ENCODE data around the gene ARID1B. TPM values are rescaled to one million over a fixed set of nuclear protein-coding genes. Genes with fewer than 3 reads are reported as not detected.

ARID1B gene
- total RNA-seq, 1 donor from 2014 or later: 62.1 TPM

DNA sequence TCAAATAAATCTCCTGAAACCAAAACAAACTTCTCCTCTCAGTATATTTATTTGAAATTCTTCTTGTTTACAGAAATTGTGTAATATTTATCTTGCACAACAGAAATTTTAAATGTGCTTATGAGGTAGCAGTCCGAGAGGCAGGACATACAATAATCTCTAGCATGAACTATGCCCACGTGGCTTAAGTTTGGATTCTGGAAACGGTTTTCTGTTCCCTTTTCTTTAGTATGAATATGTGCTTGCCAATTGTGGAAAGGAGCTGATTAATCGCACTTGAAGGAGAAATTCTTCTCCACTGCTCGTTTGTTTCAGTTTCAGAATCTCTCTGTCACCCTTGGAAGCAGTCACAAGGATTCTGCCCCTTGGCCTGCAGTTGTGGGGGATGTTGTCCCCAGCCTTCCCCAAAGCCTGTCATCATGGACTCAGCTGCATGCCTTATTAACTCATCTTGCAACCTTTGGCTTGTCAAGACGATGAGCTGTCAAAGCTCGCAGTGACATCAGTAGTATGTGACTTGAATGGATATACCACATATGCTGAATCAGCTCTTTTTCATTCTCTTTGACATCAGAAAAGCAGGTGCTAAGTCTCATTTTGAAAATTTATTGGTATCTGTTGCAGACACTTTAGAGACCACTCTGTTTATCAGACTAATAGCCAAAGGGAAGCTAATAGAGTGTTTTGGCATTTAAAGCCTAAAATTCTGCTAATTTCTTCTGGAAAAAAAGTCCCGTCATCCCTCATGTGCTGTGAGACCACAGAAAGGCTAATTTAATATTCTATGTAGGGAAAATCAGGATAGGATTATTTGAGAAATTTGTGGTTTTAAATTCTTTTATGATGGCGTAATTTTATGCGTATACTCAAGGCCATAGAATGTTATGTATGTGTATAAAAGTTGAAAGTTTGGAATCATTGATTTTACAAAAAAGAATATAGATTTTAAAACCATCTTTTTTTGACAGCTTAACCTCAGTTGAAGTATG, 186.8 kb downstream of the ARID1B start:
- H3K4me3 Mint-ChIP-seq: no peak overlapping the region
- Histone ChIP-seq H3K36me3 (no peaks in the 10 kb centered on the region), H2AFZ (replicated peaks) (no peak overlapping the region), H3K9ac (no peak overlapping the region), H3F3A (ENCODE audit: low read depth) (no peaks in the 10 kb centered on the region), H3K4me3 (no peak overlapping the region), H4K20me1 (ENCODE audit: low read depth) (peaks cover 49% of the 10 kb centered on the region), H3K9me3 (ENCODE audit: low read depth) (no peaks in the 10 kb centered on the region), H3K79me2 (ENCODE audit: low read depth) (peaks cover 99% of the 10 kb centered on the region), H3K4me2 (no peak overlapping the region), H3K27me3 (no peaks in the 10 kb centered on the region), H3K4me1 (peaks cover 3% of the 10 kb centered on the region), H3K27ac (no peak overlapping the region)
- TF ChIP-seq, protein P1, sequence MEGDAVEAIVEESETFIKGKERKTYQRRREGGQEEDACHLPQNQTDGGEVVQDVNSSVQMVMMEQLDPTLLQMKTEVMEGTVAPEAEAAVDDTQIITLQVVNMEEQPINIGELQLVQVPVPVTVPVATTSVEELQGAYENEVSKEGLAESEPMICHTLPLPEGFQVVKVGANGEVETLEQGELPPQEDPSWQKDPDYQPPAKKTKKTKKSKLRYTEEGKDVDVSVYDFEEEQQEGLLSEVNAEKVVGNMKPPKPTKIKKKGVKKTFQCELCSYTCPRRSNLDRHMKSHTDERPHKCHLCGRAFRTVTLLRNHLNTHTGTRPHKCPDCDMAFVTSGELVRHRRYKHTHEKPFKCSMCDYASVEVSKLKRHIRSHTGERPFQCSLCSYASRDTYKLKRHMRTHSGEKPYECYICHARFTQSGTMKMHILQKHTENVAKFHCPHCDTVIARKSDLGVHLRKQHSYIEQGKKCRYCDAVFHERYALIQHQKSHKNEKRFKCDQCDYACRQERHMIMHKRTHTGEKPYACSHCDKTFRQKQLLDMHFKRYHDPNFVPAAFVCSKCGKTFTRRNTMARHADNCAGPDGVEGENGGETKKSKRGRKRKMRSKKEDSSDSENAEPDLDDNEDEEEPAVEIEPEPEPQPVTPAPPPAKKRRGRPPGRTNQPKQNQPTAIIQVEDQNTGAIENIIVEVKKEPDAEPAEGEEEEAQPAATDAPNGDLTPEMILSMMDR (IDR thresholded peaks at IDR 0.05): no peak
- TF ChIP-seq EZH2phosphoT487 (IDR thresholded peaks at IDR 0.05) (no peak), EZH2 (IDR thresholded peaks at IDR 0.05) (no peak)
- no peak overlapping the region for H3K27ac Mint-ChIP-seq
- H3K36me3 Mint-ChIP-seq: peaks cover 6% of the 10 kb centered on the region
- H3K4me1 Mint-ChIP-seq: peaks cover 19% of the 10 kb centered on the region
- H3K9me3 Mint-ChIP-seq: peaks cover 2% of the 10 kb centered on the region
- H3K27me3 Mint-ChIP-seq (ENCODE audit: insufficient read depth, low read depth): peaks cover 4% of the 10 kb centered on the region
- no peak for DNase-seq (ENCODE audit: low spot score)

DNA sequence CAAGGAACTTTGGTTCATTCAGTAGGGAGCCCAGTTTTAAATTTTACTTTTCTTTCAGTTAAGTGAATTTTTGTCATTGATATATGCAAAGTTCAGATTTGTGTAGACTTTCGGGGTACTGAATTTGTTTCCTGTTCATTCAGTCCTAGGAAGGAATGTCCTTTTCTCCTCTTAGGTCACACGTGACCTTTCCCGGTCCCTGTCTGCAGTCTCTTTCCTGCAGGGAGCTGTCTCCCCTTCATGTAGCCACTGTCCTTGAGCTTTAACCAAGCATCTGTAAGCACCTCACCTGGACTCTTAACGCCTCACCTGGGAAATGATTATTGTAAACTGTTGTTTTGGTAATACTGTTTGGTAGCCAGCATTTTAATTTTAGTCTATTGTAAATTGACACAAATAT, 190.7 kb downstream of the ARID1B start:
- no peak overlapping the region for H3K4me2 ChIP-seq
- Mint-ChIP-seq H3K27ac (no peak overlapping the region), H3K27me3 (ENCODE audit: insufficient read depth, low read depth) (peaks cover 4% of the 10 kb centered on the region), H3K9me3 (peaks cover 2% of the 10 kb centered on the region), H3K36me3 (peaks cover 4% of the 10 kb centered on the region), H3K4me3 (no peak overlapping the region), H3K4me1 (peaks cover 29% of the 10 kb centered on the region)
- H3K9ac ChIP-seq: no peak overlapping the region
- H3K27me3 ChIP-seq: no peaks in the 10 kb centered on the region
- no peak overlapping the region for H3K27ac ChIP-seq
- no peak overlapping the region for H2AFZ ChIP-seq (replicated peaks)
- H3K9me3 ChIP-seq (ENCODE audit: low read depth): no peaks in the 10 kb centered on the region
- H3K4me1 ChIP-seq: peaks cover 3% of the 10 kb centered on the region
- peaks cover 85% of the 10 kb centered on the region for H4K20me1 ChIP-seq (ENCODE audit: low read depth)
- peaks cover 100% of the 10 kb centered on the region for H3K79me2 ChIP-seq (ENCODE audit: low read depth)
- H3K4me3 ChIP-seq: no peak overlapping the region
- TF ChIP-seq EZH2 (IDR thresholded peaks at IDR 0.05) (no peak), EZH2phosphoT487 (IDR thresholded peaks at IDR 0.05) (no peak)
- TF ChIP-seq, protein P1 (IDR thresholded peaks at IDR 0.05): no peak
- DNase-seq (ENCODE audit: low spot score): no peak
- no peaks in the 10 kb centered on the region for H3F3A ChIP-seq (ENCODE audit: low read depth)
- H3K36me3 ChIP-seq: no peaks in the 10 kb centered on the region

DNA sequence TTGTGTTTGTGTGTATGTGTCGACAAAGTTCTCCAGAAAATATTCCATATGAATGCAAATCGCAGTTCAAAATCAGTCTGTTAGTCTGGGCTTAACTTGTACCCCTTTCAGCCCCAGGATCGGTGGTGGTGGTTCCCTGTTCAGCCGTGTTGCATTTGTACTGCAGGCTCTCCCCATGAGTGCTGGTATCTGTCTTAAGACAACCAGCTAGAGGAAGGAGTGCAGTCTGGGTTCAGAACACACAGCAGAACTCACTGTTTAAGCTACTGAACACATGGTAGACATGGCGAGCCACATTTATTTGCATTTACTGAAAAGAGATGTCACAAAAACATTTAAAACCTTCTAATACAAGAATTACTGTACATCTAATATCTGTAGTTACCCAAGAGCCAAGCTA, 192.1 kb downstream of the ARID1B start:
- Histone ChIP-seq H3K4me3 (no peak overlapping the region), H2AFZ (replicated peaks) (no peak overlapping the region), H3K4me2 (no peak overlapping the region), H3K9me3 (ENCODE audit: low read depth) (no peaks in the 10 kb centered on the region), H3K36me3 (no peaks in the 10 kb centered on the region), H3K79me2 (ENCODE audit: low read depth) (peaks cover 100% of the 10 kb centered on the region), H3K27ac (no peak overlapping the region), H3F3A (ENCODE audit: low read depth) (no peaks in the 10 kb centered on the region), H3K27me3 (no peaks in the 10 kb centered on the region), H4K20me1 (ENCODE audit: low read depth) (peaks cover 85% of the 10 kb centered on the region), H3K4me1 (peaks cover 11% of the 10 kb centered on the region), H3K9ac (no peak overlapping the region)
- Mint-ChIP-seq H3K27me3 (ENCODE audit: insufficient read depth, low read depth) (peaks cover 4% of the 10 kb centered on the region), H3K4me3 (no peak overlapping the region), H3K36me3 (peaks cover 2% of the 10 kb centered on the region), H3K9me3 (no peaks in the 10 kb centered on the region), H3K27ac (no peak overlapping the region), H3K4me1 (peaks cover 28% of the 10 kb centered on the region)
- no peak for TF ChIP-seq EZH2 (IDR thresholded peaks at IDR 0.05)
- no peak for TF ChIP-seq EZH2phosphoT487 (IDR thresholded peaks at IDR 0.05)
- TF ChIP-seq, protein P1 (IDR thresholded peaks at IDR 0.05): no peak
- no peak for DNase-seq (ENCODE audit: low spot score)

All from neural progenitor cell (in vitro differentiated cells).